ENCODE results near the gene C6orf89. TPM values are rescaled to one million over a fixed set of nuclear protein-coding genes. Genes with fewer than 3 reads are reported as not detected.

Gene C6orf89
- total RNA-seq, 2 experiments from 2014 or later, result 24.7 to 29.8 TPM

DNA sequence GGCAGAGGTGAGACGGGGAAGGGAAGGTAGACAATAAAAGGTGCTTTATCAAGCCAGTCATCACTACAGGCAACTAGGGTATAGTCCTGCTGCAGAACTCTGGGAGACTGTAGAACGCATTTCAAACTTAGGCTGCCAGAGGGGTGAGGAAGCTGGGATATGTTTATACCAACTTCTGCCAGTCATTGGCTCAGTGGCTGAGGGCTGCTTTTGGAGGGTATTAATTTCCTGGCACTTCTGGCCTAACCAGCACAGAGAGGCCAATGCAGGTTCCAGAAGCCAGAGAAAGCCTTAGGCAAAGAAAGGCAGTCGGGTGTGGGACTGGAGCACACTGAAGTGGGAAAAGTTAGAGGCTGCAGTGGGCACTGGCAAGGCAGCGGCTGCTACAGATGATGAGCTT is 42.6 kb upstream of the C6orf89 start:
- peaks cover 16% of the 10 kb centered on the region for H3K27me3 Mint-ChIP-seq
- no peaks in the 10 kb centered on the region for H3K9me3 Mint-ChIP-seq
- no peaks in the 10 kb centered on the region for H3K36me3 Mint-ChIP-seq (ENCODE audit: low read depth)
- no peak overlapping the region for H3K27ac Mint-ChIP-seq
- ChIA-PET POLR2A (interaction anchor here (1.0 kb wide), 1 partner anchor 46 kb away, joined by 3 read pairs; no protein-coding TSS in a partner anchor), CTCF (interaction anchor here (1.4 kb wide), 1 partner anchor 228 kb away, joined by 3 read pairs; no protein-coding TSS in a partner anchor)
- TF ChIP-seq, protein P1, sequence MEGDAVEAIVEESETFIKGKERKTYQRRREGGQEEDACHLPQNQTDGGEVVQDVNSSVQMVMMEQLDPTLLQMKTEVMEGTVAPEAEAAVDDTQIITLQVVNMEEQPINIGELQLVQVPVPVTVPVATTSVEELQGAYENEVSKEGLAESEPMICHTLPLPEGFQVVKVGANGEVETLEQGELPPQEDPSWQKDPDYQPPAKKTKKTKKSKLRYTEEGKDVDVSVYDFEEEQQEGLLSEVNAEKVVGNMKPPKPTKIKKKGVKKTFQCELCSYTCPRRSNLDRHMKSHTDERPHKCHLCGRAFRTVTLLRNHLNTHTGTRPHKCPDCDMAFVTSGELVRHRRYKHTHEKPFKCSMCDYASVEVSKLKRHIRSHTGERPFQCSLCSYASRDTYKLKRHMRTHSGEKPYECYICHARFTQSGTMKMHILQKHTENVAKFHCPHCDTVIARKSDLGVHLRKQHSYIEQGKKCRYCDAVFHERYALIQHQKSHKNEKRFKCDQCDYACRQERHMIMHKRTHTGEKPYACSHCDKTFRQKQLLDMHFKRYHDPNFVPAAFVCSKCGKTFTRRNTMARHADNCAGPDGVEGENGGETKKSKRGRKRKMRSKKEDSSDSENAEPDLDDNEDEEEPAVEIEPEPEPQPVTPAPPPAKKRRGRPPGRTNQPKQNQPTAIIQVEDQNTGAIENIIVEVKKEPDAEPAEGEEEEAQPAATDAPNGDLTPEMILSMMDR (IDR thresholded peaks at IDR 0.05), result no peak
- ATAC-seq (no peak), DNase-seq (no peak)
- intact Hi-C loops (cut with micrococcal nuclease), result no loop called here
- peaks cover 9% of the 10 kb centered on the region for H3K4me1 Mint-ChIP-seq (ENCODE audit: low read depth)
- no peak overlapping the region for H3K4me3 Mint-ChIP-seq

DNA sequence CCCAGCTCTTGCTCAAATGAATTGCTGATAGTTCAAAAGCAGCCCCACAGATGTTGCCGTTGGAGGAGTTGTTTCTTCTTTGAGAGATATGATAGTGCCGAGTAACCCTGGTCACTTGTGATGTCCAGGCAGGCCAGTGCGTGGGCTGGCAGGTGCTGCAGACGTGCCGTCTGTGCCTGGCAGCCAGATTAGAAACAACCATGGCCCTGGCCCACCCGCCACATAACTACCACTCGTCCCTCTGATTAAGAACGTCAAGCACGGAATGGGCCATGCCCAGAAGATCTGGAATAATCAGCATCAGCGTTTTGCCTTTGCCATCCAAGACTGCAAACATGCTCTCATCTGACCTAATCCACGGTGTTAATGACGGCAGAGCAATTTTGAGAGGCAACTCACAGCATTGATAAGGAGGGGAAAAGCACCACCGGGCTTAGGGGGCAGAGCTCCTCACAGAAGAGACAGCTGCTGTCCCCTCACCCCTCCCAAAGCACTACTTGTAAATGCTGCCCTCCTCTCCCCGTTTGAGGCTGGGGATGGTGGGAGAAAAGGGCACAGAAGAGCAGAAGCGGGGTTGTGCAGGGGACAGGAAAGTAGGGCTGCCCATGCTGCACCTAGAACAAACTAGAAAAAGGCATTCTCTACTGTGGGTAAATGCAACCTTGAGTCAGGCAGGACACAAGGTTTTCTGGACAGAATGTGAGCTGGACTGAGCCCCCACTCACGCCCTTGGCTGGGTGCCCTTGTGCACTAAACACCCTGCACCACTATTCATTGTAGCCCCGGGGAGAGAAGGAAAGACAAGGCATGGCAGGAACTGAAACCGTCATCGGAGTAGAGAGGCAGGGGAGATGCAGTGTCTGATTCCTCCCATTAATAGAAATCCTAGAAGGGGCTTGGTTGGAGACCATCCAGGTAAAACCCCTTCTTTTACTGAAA is 41.3 kb upstream of the C6orf89 start:
- POLR2A ChIA-PET, result interaction anchor here (0.7 to 1.0 kb wide), 2 partner anchors 9 to 31 kb away, joined by 3 read pairs; no protein-coding TSS in a partner anchor
- ATAC-seq (no peak), DNase-seq (no peak)
- H3K27me3 Mint-ChIP-seq, result peaks cover 8% of the 10 kb centered on the region
- H3K9me3 Mint-ChIP-seq, result no peaks in the 10 kb centered on the region
- H3K4me3 Mint-ChIP-seq, result no peak overlapping the region
- TF ChIP-seq, protein P1 (IDR thresholded peaks at IDR 0.05), result no peak
- peaks cover 16% of the 10 kb centered on the region for H3K4me1 Mint-ChIP-seq (ENCODE audit: low read depth)
- CTCF ChIA-PET, result interaction anchor here (1.1 kb wide), 1 partner anchor 173 kb away, joined by 3 read pairs; no protein-coding TSS in a partner anchor
- H3K27ac Mint-ChIP-seq, result no peak overlapping the region
- no peaks in the 10 kb centered on the region for H3K36me3 Mint-ChIP-seq (ENCODE audit: low read depth)
- intact Hi-C loops (cut with micrococcal nuclease), result no loop called here

DNA sequence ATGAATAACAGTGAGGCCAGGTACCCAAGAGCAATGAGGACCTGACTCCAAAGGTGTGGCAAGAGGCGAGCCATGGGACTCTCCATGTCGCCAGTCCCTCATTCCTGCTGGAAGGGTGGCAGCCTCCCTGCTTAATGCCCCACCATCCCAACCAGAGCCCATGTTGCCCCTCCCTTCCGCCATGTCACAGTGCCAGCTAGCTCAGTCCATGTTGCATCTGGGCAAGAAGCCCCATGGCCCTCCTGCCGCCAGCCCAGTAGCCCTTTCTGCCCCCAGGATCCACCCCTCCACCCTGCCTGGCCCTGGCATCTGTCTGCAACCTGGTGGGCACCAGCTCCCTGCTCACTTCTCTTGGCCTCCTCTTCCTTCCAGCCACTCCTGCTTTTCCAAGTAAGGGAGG is 40.5 kb upstream of the C6orf89 start:
- Mint-ChIP-seq H3K27ac (no peak overlapping the region), H3K27me3 (peaks cover 7% of the 10 kb centered on the region), H3K4me1 (ENCODE audit: low read depth) (peaks cover 13% of the 10 kb centered on the region), H3K9me3 (peaks cover 3% of the 10 kb centered on the region), H3K36me3 (ENCODE audit: low read depth) (peaks cover 5% of the 10 kb centered on the region), H3K4me3 (no peak overlapping the region)
- intact Hi-C loops (cut with micrococcal nuclease), result no loop called here
- ATAC-seq (no peak), DNase-seq (no peak)
- TF ChIP-seq, protein P1 (IDR thresholded peaks at IDR 0.05), result no peak
- ChIA-PET POLR2A (interaction anchor here (1.0 kb wide), 1 partner anchor 30 kb away, joined by 3 read pairs; no protein-coding TSS in a partner anchor), CTCF (interaction anchor here (1.1 kb wide), 1 partner anchor 172 kb away, joined by 3 read pairs; no protein-coding TSS in a partner anchor)

DNA sequence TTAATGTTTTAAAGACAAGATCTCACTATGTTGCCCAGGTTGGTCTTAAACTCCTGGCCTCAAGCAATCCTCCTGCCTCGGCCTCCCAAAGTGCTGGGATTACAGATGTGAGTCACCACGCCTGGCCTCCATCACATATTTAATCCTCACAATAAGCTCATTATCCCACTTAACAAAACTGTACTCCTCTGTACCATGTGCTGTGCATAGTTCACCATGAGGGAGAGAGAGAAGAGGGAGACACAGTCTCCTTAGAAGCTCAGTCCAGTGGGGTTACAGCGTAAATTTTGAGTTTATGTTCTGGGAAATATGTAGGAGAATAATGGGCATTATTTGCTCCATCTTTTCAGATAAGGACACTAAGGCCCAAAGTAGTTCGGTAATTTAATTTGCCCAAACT is 38.6 kb upstream of the C6orf89 start:
- intact Hi-C loops (cut with micrococcal nuclease), result no loop called here
- POLR2A ChIA-PET, result no interaction called here

More for the DNA sequence above, 38.6 kb upstream of the C6orf89 start:
- Mint-ChIP-seq H3K4me1 (ENCODE audit: low read depth) (peaks cover 7% of the 10 kb centered on the region), H3K27ac (no peak overlapping the region), H3K36me3 (ENCODE audit: low read depth) (peaks cover 22% of the 10 kb centered on the region), H3K27me3 (no peaks in the 10 kb centered on the region), H3K4me3 (no peak overlapping the region), H3K9me3 (peaks cover 5% of the 10 kb centered on the region)
- CTCF ChIA-PET, result interaction anchor here (6.4 to 7.6 kb wide), 2 partner anchors 26 to 80 kb away, joined by 52 to 97 read pairs; partner anchors contain the start of gene PPIL1
- ATAC-seq (no peak), DNase-seq (no peak)
- TF ChIP-seq, protein P1 (IDR thresholded peaks at IDR 0.05), result no peak

Measured in activated CD8-positive, alpha-beta T cell treated with anti-CD3 and anti-CD28 coated beads for 36 hours (primary cell).